Fibroblast of villous mesenchyme (primary cell): Measurements from ENCODE around the gene KCP. TPM values are rescaled to one million over a fixed set of nuclear protein-coding genes. Genes with fewer than 3 reads are reported as not detected.

Experiments
- DNase-seq: peaks from one replicate; pipeline ENCODE4 v3.0.0-alpha.2; 2010; ENCODE audit warnings: low read depth
- H3K4me3 ChIP-seq: 2 replicates; pipeline ENCODE4 v1.5.1; 2011; ENCODE audit warnings: low read depth, mild to moderate bottlenecking, low read length
- CTCF ChIP-seq: IDR thresholded peaks from 2 replicates; pipeline ENCODE4 v1.5.1; 2012; ENCODE audit warnings: low read depth, mild to moderate bottlenecking, low read length; ENCODE audit not compliant: insufficient read depth
- total RNA-seq: library from RNA; depleted of rRNA; stranded (reverse); fragments of >200 nt; gene quantifications from 2 replicates; pipeline ENCODE4 v1.2.3, GENCODE V29; 2012

KCP gene
- total RNA-seq, 1 donor, result not detected

- no peak for DNase-seq
- no peak overlapping the region for H3K4me3 ChIP-seq
- no peak for TF ChIP-seq CTCF
Observed at GRCh38 chr7:128889121-128889520, 21.4 kb downstream of the KCP start.

GRCh38 chr7:128888756-128889095, 21.8 kb downstream of the KCP start:
- H3K4me3 ChIP-seq, result no peak overlapping the region
- no peak for DNase-seq
- TF ChIP-seq CTCF, result no peak

- no peak for TF ChIP-seq CTCF
- no peak overlapping the region for H3K4me3 ChIP-seq
- no peak for DNase-seq
Observed at GRCh38 chr7:128888039-128888755, 22.3 kb downstream of the KCP start.

GRCh38 chr7:128887169-128888038, 23.1 kb downstream of the KCP start:
- no peak for TF ChIP-seq CTCF
- H3K4me3 ChIP-seq, result no peak overlapping the region
- no peak for DNase-seq

- no peak for TF ChIP-seq CTCF
- H3K4me3 ChIP-seq, result no peak overlapping the region
- DNase-seq, result no peak
Observed at GRCh38 chr7:128886391-128887168, 23.9 kb downstream of the KCP start.

- H3K4me3 ChIP-seq, result no peak overlapping the region
- DNase-seq, result no peak
- no peak for TF ChIP-seq CTCF
Observed at GRCh38 chr7:128885370-128886187, 24.9 kb downstream of the KCP start.
